Stimulated activated CD4-positive, alpha-beta T cell treated with anti-CD3 and anti-CD28 coated beads, TNF-alpha, amount 100 ng/mL, for 1 hour (primary cell): ENCODE measurements around the gene TMEM234.

ENCODE experiments used
- DNase-seq, 3 donors: peaks; one replicate each; pipeline ENCODE4 v3.0.0-alpha.2; 2020; ENCODE audit warnings: low read depth in 3 of 3, low spot score in 1 of 3

TMEM234 gene

DNA sequence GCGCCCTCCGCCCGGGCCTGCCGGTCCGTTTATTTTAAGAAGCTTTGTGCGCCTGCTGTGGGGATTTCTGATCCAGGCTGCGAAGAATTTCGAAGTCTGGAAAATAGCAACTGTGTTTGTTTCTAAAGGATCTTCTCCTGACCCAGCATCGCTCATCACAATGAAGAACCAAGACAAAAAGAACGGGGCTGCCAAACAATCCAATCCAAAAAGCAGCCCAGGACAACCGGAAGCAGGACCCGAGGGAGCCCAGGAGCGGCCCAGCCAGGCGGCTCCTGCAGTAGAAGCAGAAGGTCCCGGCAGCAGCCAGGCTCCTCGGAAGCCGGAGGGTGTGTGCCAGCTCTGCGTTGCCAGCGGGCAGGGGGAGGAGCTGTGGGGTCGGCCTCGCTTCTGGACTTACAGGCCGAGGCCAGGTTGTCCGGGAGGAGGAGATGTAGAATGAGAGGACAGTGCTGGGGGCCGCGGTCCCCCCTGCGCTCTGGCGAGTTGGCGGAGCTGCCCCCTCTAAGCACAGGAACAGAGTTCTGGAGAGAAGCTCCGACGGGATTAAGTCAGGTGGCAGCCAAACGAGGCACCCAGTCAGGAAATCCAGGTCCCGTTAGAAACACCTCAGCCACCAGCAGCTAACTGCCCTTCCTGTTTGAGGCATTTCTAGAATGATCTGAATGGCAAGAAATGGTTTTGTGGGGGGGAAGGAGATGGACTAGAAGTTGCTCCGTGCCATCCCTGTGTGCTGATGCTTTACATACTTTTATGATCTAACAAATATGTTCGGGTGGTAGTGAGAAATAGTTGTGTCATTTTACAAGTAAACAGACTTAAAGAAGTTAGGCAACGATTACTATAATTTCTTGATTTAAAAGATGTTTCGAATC is 41.7 kb downstream of the TMEM234 start:
- DNase-seq = no peak

DNA sequence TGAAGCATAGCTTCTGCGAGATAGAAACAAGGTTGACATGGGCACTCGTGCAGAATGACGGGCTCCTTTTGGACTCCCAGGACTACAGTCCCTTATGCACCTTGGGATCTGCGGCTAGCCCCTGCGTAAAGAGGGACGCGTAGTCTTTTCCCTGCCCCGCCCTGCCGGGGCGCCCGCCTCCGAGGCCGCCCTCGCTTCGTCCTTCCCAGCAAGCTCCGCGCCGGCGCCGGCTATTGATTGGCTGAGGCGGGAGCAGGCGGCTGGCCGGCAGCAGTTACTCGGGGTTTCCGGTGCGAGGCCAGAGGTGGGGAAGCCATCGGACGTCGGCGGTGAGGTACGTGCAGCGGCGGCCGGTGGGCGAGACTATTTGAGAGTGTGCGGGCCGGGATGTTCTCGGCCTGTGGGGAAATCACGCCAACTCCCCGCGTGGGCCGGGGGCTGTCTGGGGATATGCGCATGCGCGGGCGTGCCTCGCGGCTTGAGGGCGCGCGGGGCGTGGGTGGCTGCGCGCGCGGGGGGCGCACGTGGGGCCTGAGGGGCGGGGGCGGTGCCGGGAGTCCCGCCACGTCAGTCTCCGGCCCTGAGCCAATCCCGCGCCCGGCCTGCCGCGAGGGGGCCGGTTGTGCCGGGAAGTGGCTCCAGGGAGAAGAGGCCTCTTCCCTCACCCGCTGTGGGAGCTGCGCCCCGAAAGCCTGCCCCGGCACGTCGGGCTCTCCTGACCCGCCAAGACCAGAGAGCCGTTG is 42.5 kb downstream of the TMEM234 start, which contains the start of gene TXLNA:
TXLNA (plus strand) TSS at position 233 of the 743 bp plus-strand sequence. CDS start 671 bp downstream, outside the sequence.
- DNase-seq = peak; percentile 72 to 83 (median 76)

DNA sequence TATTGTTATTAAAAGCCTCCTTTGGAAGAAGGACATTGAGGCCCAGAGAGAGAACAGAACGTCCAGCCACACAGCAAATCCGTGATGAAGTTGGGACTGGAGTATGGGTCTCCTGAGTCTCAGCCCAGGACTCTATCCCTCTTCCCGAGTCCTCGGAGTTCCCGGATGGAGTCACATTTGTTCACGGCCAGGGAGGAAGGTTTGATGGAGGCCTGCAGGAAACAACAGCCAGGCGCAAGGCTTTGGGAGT is 43.0 kb downstream of the TMEM234 start:
- no peak for DNase-seq

DNA sequence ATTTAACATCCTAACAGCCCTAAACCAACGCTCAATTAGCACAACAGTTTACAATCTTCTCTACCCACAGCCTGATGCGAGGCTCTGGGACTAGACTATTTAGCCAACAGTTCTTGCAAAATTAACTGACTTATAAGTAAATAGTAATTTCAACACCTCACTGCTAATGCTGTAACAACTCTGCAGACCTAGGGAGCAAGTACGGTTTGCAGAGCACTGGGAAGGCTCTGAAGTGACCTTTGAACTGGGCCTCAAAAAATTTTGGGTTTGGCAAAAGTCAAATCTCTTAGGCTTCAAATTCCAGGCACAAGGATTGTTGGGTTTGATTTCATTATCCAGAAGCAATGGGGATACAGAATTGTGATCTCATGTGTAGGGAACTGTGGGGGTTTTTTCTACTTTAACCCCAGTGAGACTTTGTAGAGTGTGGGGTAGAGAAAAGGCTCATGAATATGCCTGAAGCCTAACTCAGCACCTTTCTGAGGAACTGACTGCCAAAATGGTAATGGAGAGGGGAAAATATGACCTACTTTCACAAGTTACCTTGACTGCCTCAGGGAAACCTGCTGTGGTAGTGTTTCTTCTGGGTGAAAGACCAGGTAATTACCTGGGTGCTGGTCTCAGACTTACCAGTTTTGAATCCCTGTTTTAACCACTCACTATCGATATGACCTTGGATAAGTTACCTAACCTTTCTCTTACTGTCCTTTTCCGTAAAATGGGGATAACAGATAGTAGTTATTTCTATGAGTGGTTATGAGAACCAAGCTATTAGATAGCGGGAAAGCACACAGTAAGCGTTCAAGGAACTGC is 43.6 kb downstream of the TMEM234 start:
- DNase-seq = no peak

- DNase-seq = no peak
These were observed 49.4 kb downstream of the TMEM234 start for GRCh38 chr1:32172621-32173245.

DNA sequence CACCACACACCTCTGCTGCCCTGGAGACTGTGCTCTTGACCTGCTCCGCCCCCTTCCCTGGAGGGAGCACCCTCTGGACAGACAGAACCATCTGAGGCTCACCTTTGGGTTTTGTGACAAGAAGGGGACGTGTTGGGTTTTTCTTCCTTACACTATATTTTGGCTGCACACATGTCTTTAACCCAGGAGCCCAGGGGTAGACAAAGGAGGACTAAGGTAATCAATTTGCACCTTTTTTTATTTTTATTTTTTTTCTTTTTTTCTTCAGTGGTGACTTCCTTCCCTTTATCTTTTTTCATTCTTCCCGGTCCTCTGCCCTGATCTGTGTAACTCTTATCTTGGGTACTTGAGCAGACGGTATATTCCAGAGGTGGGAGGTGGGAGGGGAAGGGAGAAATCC is 51.2 kb downstream of the TMEM234 start:
- DNase-seq = no peak
